OCI-LY7 (cell line): ENCODE measurements around the gene IGDCC3. TPM values are rescaled to one million over a fixed set of nuclear protein-coding genes. Genes with fewer than 3 reads are reported as not detected.
A peak's percentile ranks its signal among the peaks of the same experiment; 100 is the strongest.

Experiments used
- BruUV-seq: library from RNA; stranded (reverse); fragments of 400-500 nt; replicated peaks from 2 replicates; lab custom pipeline; 2021; lab: Mats Ljungman, UMichigan
- CTCF ChIA-PET: fragments of 300-600 bp; sonication (Branson Sonifier 250); formaldehyde crosslinking; loops from one replicate; lab custom pipeline; 2022; ENCODE audit warnings: antibody characterized with exemption; ENCODE audit not compliant: unreplicated experiment; lab: Charles Lee
- POLR2A ChIA-PET: fragments of 300-600 bp; sonication (Branson Sonifier 250); formaldehyde crosslinking; loops from one replicate; lab custom pipeline; 2022; ENCODE audit warnings: antibody characterized with exemption; lab: Charles Lee
- DNase-seq: peaks from one replicate; pipeline ENCODE4 v3.0.0-alpha.2; 2015; ENCODE audit warnings: low spot score
- H2AFZ ChIP-seq: fragments of 200-600 bp; sonication (generic), shearing (Covaris generic); 2 replicates; pipeline ENCODE4 v1.6.1; 2014; ENCODE audit warnings: mild to moderate bottlenecking, antibody characterized with exemption, low read length, moderate library complexity
- H3K27ac ChIP-seq: fragments of 200-600 bp; sonication (generic); 2 replicates; pipeline ENCODE4 v1.5.1; 2014; ENCODE audit warnings: mixed run types, low read depth, mild to moderate bottlenecking, moderate library complexity, low read length, inconsistent platforms; ENCODE audit not compliant: poor library complexity, severe bottlenecking
- H3K36me3 ChIP-seq: fragments of 200-600 bp; sonication (generic); 2 replicates; pipeline ENCODE4 v1.6.1; 2014; ENCODE audit warnings: mild to moderate bottlenecking, antibody characterized with exemption, low read length, moderate library complexity, mixed read lengths; ENCODE audit not compliant: insufficient read depth
- H3K4me1 ChIP-seq: fragments of 200-600 bp; sonication (generic); 2 replicates; pipeline ENCODE4 v1.5.1; 2014; ENCODE audit warnings: mild to moderate bottlenecking, low read length; ENCODE audit not compliant: insufficient read depth, poor library complexity, severe bottlenecking
- H3K4me2 ChIP-seq: fragments of 200-600 bp; sonication (generic); 2 replicates; pipeline ENCODE4 v1.6.1; 2014; ENCODE audit warnings: mild to moderate bottlenecking, low read length
- H3K4me3 ChIP-seq: fragments of 200-600 bp; sonication (generic); 2 replicates; pipeline ENCODE4 v1.5.1; 2014; ENCODE audit warnings: mild to moderate bottlenecking, low read depth, low read length; ENCODE audit not compliant: poor library complexity, severe bottlenecking
- H3K79me2 ChIP-seq: fragments of 200-600 bp; sonication (generic); 2 replicates; pipeline ENCODE4 v1.6.1; 2016; ENCODE audit warnings: low read depth, mild to moderate bottlenecking, low read length, moderate library complexity, mixed read lengths; ENCODE audit not compliant: insufficient read depth
- H3K9me2 ChIP-seq: fragments of 200-600 bp; sonication (generic); 2 replicates; pipeline ENCODE4 v1.6.1; 2016; ENCODE audit warnings: mild to moderate bottlenecking, low read length, mixed read lengths; ENCODE audit not compliant: insufficient read depth
- H3K9me3 ChIP-seq: fragments of 200-600 bp; sonication (generic); 2 replicates; pipeline ENCODE4 v1.6.1; 2014; ENCODE audit warnings: mild to moderate bottlenecking, mixed run types, low read length, mixed read lengths
- H4K20me1 ChIP-seq: fragments of 200-600 bp; sonication (generic); 2 replicates; pipeline ENCODE4 v1.6.1; 2014; ENCODE audit warnings: mild to moderate bottlenecking, antibody characterized with exemption, low read length, moderate library complexity, mixed read lengths; ENCODE audit not compliant: insufficient read depth
- EZH2phosphoT487 ChIP-seq: fragments of 200-600 bp; sonication (generic); IDR thresholded peaks from 2 replicates; pipeline ENCODE4 v1.6.1; 2018; ENCODE audit warnings: low read depth, borderline replicate concordance, mild to moderate bottlenecking, mixed run types, antibody characterized with exemption, low read length, moderate library complexity, mixed read lengths
- intact Hi-C: fragments of 100-400 bp; cut with micrococcal nuclease; formaldehyde crosslinking; loops from one replicate; pipeline ENCODE4 v1.10.0; 2022; ENCODE audit not compliant: unreplicated experiment
- total RNA-seq, 2 experiments: library from RNA; depleted of rRNA in 1 of 2; stranded (reverse); fragments of >200 nt in 1 of 2; shearing (Covaris generic) in 1 of 2; gene quantifications; 2 replicates each; pipeline ENCODE4 v1.2.3, GENCODE V29; 2014 to 2022
- TF ChIP-seq, protein P1 (sequence below): fragments of 200-600 bp; sonication (generic); conservative IDR thresholded peaks from 2 replicates; pipeline ENCODE4 v1.5.1; 2014; ENCODE audit warnings: mild to moderate bottlenecking, antibody characterized with exemption, low read length, moderate library complexity, mixed read lengths

The IGDCC3 gene
- total RNA-seq, 2 experiments from 2014 or later = not detected

DNA sequence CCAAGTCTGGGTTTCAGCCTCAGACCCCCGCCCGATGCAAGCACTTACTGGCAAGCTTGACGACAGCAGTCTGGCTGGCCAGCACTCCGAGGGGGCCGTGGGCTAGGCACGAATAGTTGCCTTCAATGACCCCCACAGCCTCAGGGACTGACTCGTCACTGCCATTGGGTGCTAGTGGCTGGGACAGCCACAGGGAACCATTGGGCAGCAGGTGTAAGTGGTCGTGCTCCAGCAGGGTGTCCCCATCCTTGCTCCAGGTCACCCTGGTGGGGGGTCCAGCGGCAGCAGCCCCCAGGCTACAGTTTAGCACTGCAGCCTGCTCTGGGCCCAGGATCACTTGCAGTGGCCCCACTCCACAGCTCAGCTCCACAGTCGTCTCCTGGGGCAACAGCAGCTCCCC, 33.2 kb upstream of the IGDCC3 start:
- H3K4me2 ChIP-seq = no peak overlapping the region
- H3K4me3 ChIP-seq = no peak overlapping the region
- TF ChIP-seq, protein P1, sequence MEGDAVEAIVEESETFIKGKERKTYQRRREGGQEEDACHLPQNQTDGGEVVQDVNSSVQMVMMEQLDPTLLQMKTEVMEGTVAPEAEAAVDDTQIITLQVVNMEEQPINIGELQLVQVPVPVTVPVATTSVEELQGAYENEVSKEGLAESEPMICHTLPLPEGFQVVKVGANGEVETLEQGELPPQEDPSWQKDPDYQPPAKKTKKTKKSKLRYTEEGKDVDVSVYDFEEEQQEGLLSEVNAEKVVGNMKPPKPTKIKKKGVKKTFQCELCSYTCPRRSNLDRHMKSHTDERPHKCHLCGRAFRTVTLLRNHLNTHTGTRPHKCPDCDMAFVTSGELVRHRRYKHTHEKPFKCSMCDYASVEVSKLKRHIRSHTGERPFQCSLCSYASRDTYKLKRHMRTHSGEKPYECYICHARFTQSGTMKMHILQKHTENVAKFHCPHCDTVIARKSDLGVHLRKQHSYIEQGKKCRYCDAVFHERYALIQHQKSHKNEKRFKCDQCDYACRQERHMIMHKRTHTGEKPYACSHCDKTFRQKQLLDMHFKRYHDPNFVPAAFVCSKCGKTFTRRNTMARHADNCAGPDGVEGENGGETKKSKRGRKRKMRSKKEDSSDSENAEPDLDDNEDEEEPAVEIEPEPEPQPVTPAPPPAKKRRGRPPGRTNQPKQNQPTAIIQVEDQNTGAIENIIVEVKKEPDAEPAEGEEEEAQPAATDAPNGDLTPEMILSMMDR = no peak
- TF ChIP-seq EZH2phosphoT487 = no peak
- ChIA-PET CTCF (no interaction called here), POLR2A (no interaction called here)
- DNase-seq = no peak
- H3K79me2 ChIP-seq = no peaks in the 10 kb centered on the region
- peaks cover 16% of the 10 kb centered on the region for H3K4me1 ChIP-seq
- no peaks in the 10 kb centered on the region for H3K36me3 ChIP-seq
- no TSS peak for BruUV-seq
- intact Hi-C loops = no loop called here
- H3K27ac ChIP-seq = no peak overlapping the region
- no peaks in the 10 kb centered on the region for H4K20me1 ChIP-seq
- no peaks in the 10 kb centered on the region for H3K9me2 ChIP-seq
- H2AFZ ChIP-seq = no peak overlapping the region
- no peaks in the 10 kb centered on the region for H3K9me3 ChIP-seq

DNA sequence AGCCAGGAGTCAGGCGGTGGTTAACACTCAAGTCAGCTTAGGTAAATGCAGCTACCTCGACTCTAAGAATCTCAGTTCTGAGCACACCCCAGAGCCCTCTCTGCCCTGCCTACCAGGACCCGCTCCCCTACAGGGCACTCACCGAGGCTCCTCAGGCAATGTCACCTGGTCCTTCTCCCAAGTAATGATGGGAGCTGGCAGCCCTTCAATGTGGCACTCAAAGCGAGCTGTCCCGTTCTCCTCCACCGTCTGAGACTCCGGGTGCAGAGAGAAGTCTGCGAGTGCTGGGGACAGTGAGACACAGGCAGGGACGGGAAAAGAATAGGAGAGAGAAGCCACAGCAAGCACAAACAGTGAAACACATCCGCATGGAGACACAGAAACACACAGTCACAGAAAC, 32.2 kb upstream of the IGDCC3 start:
- Histone ChIP-seq H3K9me2 (no peaks in the 10 kb centered on the region), H3K9me3 (no peaks in the 10 kb centered on the region), H3K79me2 (no peaks in the 10 kb centered on the region), H3K36me3 (no peaks in the 10 kb centered on the region), H3K4me3 (no peak overlapping the region), H2AFZ (peak overlapping the region; percentile 33; the same call in 1 of the 2 replicates), H3K27ac (no peak overlapping the region), H4K20me1 (no peaks in the 10 kb centered on the region), H3K4me1 (peaks cover 16% of the 10 kb centered on the region), H3K4me2 (no peak overlapping the region)
- no peak for TF ChIP-seq EZH2phosphoT487
- TF ChIP-seq, protein P1 = no peak
- no peak for DNase-seq
- intact Hi-C loops = no loop called here
- BruUV-seq = no TSS peak
- POLR2A ChIA-PET = no interaction called here
- CTCF ChIA-PET = no interaction called here

DNA sequence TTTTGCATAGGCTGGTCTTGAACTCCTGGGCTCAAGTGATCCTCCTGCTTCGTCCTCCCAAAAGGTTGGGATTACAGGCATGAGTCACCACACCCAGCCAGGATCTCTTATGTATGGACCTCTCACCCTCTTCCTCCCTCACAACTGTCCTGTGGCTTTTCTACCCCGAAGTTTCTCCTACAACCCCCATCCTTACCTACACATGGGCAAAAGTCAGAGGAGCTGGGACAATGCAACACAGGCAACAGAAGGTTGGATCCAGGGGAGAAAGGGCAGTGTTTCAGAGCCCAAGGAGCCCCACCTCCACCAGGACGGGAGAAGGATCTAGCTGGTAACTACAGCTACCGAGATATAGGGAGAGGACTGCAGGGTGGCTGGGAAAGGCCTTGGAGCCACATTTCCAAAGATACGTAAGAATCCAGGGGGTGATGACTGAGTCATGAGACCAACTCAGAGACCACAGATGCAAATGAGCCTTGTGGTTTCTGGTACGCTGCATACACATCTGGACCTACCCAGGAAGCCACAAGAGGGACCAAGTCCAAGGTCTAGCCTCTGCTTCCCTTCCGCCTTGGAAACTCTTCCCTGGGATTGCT, 31.3 kb upstream of the IGDCC3 start:
- no TSS peak for BruUV-seq
- Histone ChIP-seq H3K4me1 (peaks cover 16% of the 10 kb centered on the region), H4K20me1 (no peaks in the 10 kb centered on the region), H3K27ac (no peak overlapping the region), H3K79me2 (no peaks in the 10 kb centered on the region), H3K36me3 (no peaks in the 10 kb centered on the region), H2AFZ (peak overlapping the region; percentile 33; the same call in 1 of the 2 replicates), H3K9me2 (no peaks in the 10 kb centered on the region), H3K4me2 (peak overlapping the region; percentile 34), H3K4me3 (no peak overlapping the region), H3K9me3 (no peaks in the 10 kb centered on the region)
- intact Hi-C loops = no loop called here
- TF ChIP-seq, protein P1 = no peak
- no peak for TF ChIP-seq EZH2phosphoT487
- DNase-seq = peak; percentile 47
- ChIA-PET CTCF (no interaction called here), POLR2A (no interaction called here)
